B cell (primary cell): Measurements from ENCODE around the gene TCF12. TPM values are rescaled to one million over a fixed set of nuclear protein-coding genes. Genes with fewer than 3 reads are reported as not detected.
A peak's percentile ranks its signal among the peaks of the same experiment; 100 is the strongest.

ENCODE experiments used
- ATAC-seq: fragments of 200-7000 bp; cut with Tn5 transposase; one replicate; pipeline ENCODE4 v1.10.0; 2021; ENCODE audit warnings: low read depth, mild to moderate bottlenecking, moderate number of reproducible peaks, moderate library complexity
- CTCF ChIA-PET: fragments of 350-600 bp; sonication (Branson Sonifier 250); formaldehyde crosslinking; loops from one replicate; lab custom pipeline; 2021; ENCODE audit warnings: antibody characterized with exemption, inconsistent platforms; lab: Charles Lee
- POLR2A ChIA-PET: fragments of 350-600 bp; sonication (Branson Sonifier 250); formaldehyde crosslinking; loops from one replicate; lab custom pipeline; 2021; ENCODE audit warnings: antibody characterized with exemption; lab: Charles Lee
- DNase-seq: peaks from one replicate; pipeline ENCODE4 v3.0.0; 2013
- H2AFZ ChIP-seq: 2 replicates; pipeline ENCODE4 v1.6.1; 2012; ENCODE audit warnings: mild to moderate bottlenecking, low read depth, low read length; ENCODE audit not compliant: insufficient read depth, poor library complexity, severe bottlenecking
- H3K27ac ChIP-seq, 2 donors: 1 replicate in 1 of 2; 2 replicates in 1 of 2; pipeline ENCODE4 v1.5.1; 2012 to 2013; ENCODE audit warnings: low read length in 2 of 2, mild to moderate bottlenecking in 2 of 2, moderate library complexity in 1 of 2
- H3K27me3 ChIP-seq, 4 experiments: fragments of 200-600 bp in 1 of 4; sonication (generic) in 1 of 4; replicated peaks in 1 of 4; 1 replicate in 2 of 4; 2 replicates in 2 of 4; pipeline versions ENCODE4 v1.6.1 to v1.7.0; 2013 to 2016; ENCODE audit warnings: low read length in 3 of 4, mild to moderate bottlenecking in 2 of 4, mixed read lengths in 1 of 4, moderate library complexity in 1 of 4; ENCODE audit not compliant: insufficient read depth in 4 of 4, control insufficient read depth in 3 of 4; ENCODE audit errors: control extremely low read depth in 1 of 4
- H3K36me3 ChIP-seq, 2 experiments: replicated peaks in 1 of 2; 1 replicate in 1 of 2; 2 replicates in 1 of 2; pipeline versions ENCODE4 v1.6.1 to v1.7.1; 2013; ENCODE audit warnings: low read length in 1 of 2; ENCODE audit not compliant: insufficient read depth in 2 of 2, control insufficient read depth in 1 of 2; ENCODE audit errors: control extremely low read depth in 1 of 2, extremely low read depth in 1 of 2
- H3K4me1 ChIP-seq, 2 donors: fragments of 200-600 bp in 1 of 2; sonication (generic) in 1 of 2; 1 replicate in 1 of 2; 2 replicates in 1 of 2; pipeline versions ENCODE4 v1.5.1 to v1.6.1; 2013 to 2017; ENCODE audit warnings: low read length in 2 of 2; ENCODE audit not compliant: control insufficient read depth in 2 of 2, insufficient read depth in 2 of 2
- H3K4me2 ChIP-seq: replicated peaks from 2 replicates; pipeline ENCODE3; 2012; ENCODE audit warnings: mild to moderate bottlenecking, low read depth, low read length; ENCODE audit not compliant: poor library complexity, severe bottlenecking
- H3K4me3 ChIP-seq, 5 experiments: fragments of 200-600 bp in 1 of 5; sonication (generic) in 1 of 5; 1 replicate in 3 of 5; 2 replicates in 2 of 5; pipeline versions ENCODE4 v1.5.1 to v1.7.0; 2011 to 2016; ENCODE audit warnings: low read length in 4 of 5, mild to moderate bottlenecking in 4 of 5, low read depth in 2 of 5, control low read depth in 1 of 5, moderate library complexity in 1 of 5; ENCODE audit not compliant: insufficient read depth in 1 of 5; ENCODE audit errors: control extremely low read depth in 1 of 5, extremely low read depth in 1 of 5
- H3K79me2 ChIP-seq: fragments of 200-600 bp; sonication (generic); one replicate; pipeline ENCODE4 v1.6.0; 2016; ENCODE audit warnings: low read length; ENCODE audit not compliant: control insufficient read depth, insufficient read depth
- H3K9ac ChIP-seq: fragments of 200-600 bp; sonication (generic); 2 replicates; pipeline ENCODE4 v1.6.1; 2017; ENCODE audit warnings: mild to moderate bottlenecking, low read length, moderate library complexity
- H3K9me3 ChIP-seq, 3 donors: one replicate each; pipeline versions ENCODE4 v1.6.1 to v1.7.1; 2013; ENCODE audit warnings: low read length in 2 of 3; ENCODE audit not compliant: control insufficient read depth in 2 of 3, insufficient read depth in 1 of 3; ENCODE audit errors: control extremely low read depth in 1 of 3
- H4K20me1 ChIP-seq: 2 replicates; pipeline ENCODE4 v1.6.0; 2012; ENCODE audit warnings: mild to moderate bottlenecking, low read length; ENCODE audit not compliant: insufficient read depth, control insufficient read depth, poor library complexity, severe bottlenecking
- H3K27ac Mint-ChIP-seq: one replicate; pipeline ENCODE4 v1.8.0; 2021; ENCODE audit warnings: mixed read lengths
- H3K27me3 Mint-ChIP-seq: one replicate; pipeline ENCODE4 v1.8.0; 2021; ENCODE audit warnings: mixed read lengths
- H3K4me1 Mint-ChIP-seq: one replicate; pipeline ENCODE4 v1.8.0; 2021; ENCODE audit warnings: mixed read lengths
- H3K4me3 Mint-ChIP-seq: one replicate; pipeline ENCODE4 v1.8.0; 2021; ENCODE audit warnings: mixed read lengths
- H3K9me3 Mint-ChIP-seq: one replicate; pipeline ENCODE4 v1.8.0; 2022; ENCODE audit warnings: mixed read lengths; ENCODE audit not compliant: insufficient read depth
- EZH2 ChIP-seq: IDR thresholded peaks from 2 replicates; pipeline ENCODE4 v1.6.1; 2012; ENCODE audit warnings: borderline replicate concordance, low read depth, mild to moderate bottlenecking, moderate library complexity, low read length; ENCODE audit not compliant: insufficient read depth, poor library complexity, severe bottlenecking
- WGBS: methylation state at CpG from one replicate; pipeline ENCODE4 v1.1.5; 2013; ENCODE audit warnings: missing lambda C conversion rate; ENCODE audit not compliant: insufficient coverage; 5-methylcytosine and 5-hydroxymethylcytosine counted together
- intact Hi-C: fragments of 100-400 bp; cut with micrococcal nuclease; formaldehyde crosslinking; loops from one replicate; pipeline ENCODE4 v1.10.0; 2022
- polyA plus RNA-seq: library from polyadenylated mRNA; depleted of rRNA; stranded (reverse); fragments of >200 nt; gene quantifications from 2 replicates; pipeline ENCODE4 v1.2.3, GENCODE V29; 2012
- total RNA-seq, 2 donors: library from RNA; stranded (reverse); fragments of 120-200 nt in 1 of 2; gene quantifications; 1 replicate in 1 of 2; 2 replicates in 1 of 2; pipeline versions ENCODE4 v1.2.3 to v1.2.4, GENCODE V29; 2013 to 2022
- TF ChIP-seq, protein P1 (sequence below): fragments of 200-600 bp; IDR thresholded peaks from one replicate; pipeline ENCODE4 v1.8.0; 2022; ENCODE audit warnings: antibody characterized with exemption, mild to moderate bottlenecking

The TCF12 gene
- total and polyA plus RNA-seq, 2 donors (not counting 1 experiment from before 2014, with no cell fraction given) = 27.1 to 131 TPM

- H3K27me3 Mint-ChIP-seq = no peaks in the 10 kb centered on the region
- peak overlapping the region in 1 of 2 donors; percentile 68 for H3K27ac ChIP-seq
- H3K27me3 ChIP-seq = no peaks in the 10 kb centered on the region
- H3K27ac Mint-ChIP-seq = peak overlapping the region; percentile 72
- DNase-seq (no peak), ATAC-seq (no peak)
- H2AFZ ChIP-seq = peak overlapping the region; percentile 22
- no peak overlapping the region for H3K4me3 ChIP-seq
- H3K36me3 ChIP-seq = peaks cover 5 to 17% of the 10 kb centered on the region in 2 experiments
- intact Hi-C loops = loop anchor here (5.0 kb wide), 1 partner anchor 51 kb away; no protein-coding TSS in a partner anchor
- no CpG with 5 or more reads among the region's 3 CpGs for WGBS
- H4K20me1 ChIP-seq = no peaks in the 10 kb centered on the region
- H3K4me2 ChIP-seq = peak overlapping the region; percentile 20
- POLR2A ChIA-PET = no interaction called here
- peaks cover 57% of the 10 kb centered on the region for H3K79me2 ChIP-seq
- H3K4me3 Mint-ChIP-seq = no peak overlapping the region
- H3K9me3 ChIP-seq = no peaks in the 10 kb centered on the region
- CTCF ChIA-PET = interaction anchor here (0.6 to 3.5 kb wide), 5 partner anchors 9 to 669 kb away, joined by 3 to 18 read pairs (median 4); no protein-coding TSS in a partner anchor
- no peak for TF ChIP-seq EZH2
- TF ChIP-seq, protein P1, sequence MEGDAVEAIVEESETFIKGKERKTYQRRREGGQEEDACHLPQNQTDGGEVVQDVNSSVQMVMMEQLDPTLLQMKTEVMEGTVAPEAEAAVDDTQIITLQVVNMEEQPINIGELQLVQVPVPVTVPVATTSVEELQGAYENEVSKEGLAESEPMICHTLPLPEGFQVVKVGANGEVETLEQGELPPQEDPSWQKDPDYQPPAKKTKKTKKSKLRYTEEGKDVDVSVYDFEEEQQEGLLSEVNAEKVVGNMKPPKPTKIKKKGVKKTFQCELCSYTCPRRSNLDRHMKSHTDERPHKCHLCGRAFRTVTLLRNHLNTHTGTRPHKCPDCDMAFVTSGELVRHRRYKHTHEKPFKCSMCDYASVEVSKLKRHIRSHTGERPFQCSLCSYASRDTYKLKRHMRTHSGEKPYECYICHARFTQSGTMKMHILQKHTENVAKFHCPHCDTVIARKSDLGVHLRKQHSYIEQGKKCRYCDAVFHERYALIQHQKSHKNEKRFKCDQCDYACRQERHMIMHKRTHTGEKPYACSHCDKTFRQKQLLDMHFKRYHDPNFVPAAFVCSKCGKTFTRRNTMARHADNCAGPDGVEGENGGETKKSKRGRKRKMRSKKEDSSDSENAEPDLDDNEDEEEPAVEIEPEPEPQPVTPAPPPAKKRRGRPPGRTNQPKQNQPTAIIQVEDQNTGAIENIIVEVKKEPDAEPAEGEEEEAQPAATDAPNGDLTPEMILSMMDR = no peak
- no peak overlapping the region for H3K9ac ChIP-seq
- peaks cover 56% of the 10 kb centered on the region for H3K4me1 Mint-ChIP-seq
- no peaks in the 10 kb centered on the region for H3K9me3 Mint-ChIP-seq
- peaks cover 42 to 47% of the 10 kb centered on the region in 2 donors for H3K4me1 ChIP-seq
These were observed 360.0 kb downstream of the TCF12 start for GRCh38 chr15:57278439-57278838.

DNA sequence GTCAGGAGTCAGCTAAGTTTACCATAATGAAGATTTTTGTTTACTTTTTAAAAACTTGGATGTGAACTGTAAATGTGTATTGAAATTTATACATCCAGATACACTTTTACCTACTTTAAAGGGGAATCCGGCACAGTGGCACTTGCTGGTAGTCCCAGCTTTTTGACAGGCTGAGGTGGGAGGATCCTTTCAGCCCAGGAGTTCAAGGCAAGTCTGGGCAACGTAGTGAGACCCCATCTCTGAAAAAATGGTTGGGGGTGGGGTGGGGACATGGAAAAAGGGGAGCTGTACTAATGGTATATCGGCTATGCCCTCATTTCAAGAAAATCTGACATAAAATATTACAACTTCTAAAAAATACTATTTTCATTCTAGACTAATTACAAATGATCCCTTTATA lies 362.0 kb downstream of the TCF12 start:
- Histone ChIP-seq H3K36me3 (no peaks in the 10 kb centered on the region), H3K4me2 (peak overlapping the region; percentile 65), H3K4me3 (no peak overlapping the region), H3K4me1 (peaks cover 62 to 63% of the 10 kb centered on the region in 2 donors), H3K9ac (no peak overlapping the region), H3K79me2 (peaks cover 57% of the 10 kb centered on the region), H4K20me1 (no peaks in the 10 kb centered on the region), H3K9me3 (no peaks in the 10 kb centered on the region), H2AFZ (no peak overlapping the region), H3K27ac (peak overlapping the region; percentile 95), H3K27me3 (no peaks in the 10 kb centered on the region)
- H3K27me3 Mint-ChIP-seq = no peaks in the 10 kb centered on the region
- H3K4me3 Mint-ChIP-seq = no peak overlapping the region
- intact Hi-C loops = loop anchor here (5.0 to 10.0 kb wide), 2 partner anchors 363 to 916 kb away; partner anchors contain the start of genes TCF12 and TEX9
- peaks cover 71% of the 10 kb centered on the region for H3K4me1 Mint-ChIP-seq
- H3K27ac Mint-ChIP-seq = peak overlapping the region; percentile 37
- no peak for DNase-seq
- WGBS = no CpG with 5 or more reads among the region's 3 CpGs
- no peak for TF ChIP-seq EZH2
- TF ChIP-seq, protein P1 = no peak
- CTCF ChIA-PET = interaction anchor here (0.9 to 2.3 kb wide), 6 partner anchors 19 to 134 kb away, joined by 3 to 28 read pairs (median 4); no protein-coding TSS in a partner anchor
- ATAC-seq = no peak
- POLR2A ChIA-PET = interaction anchor here (0.7 to 8.3 kb wide), 5 partner anchors 19 to 1115 kb away, joined by 5 to 109 read pairs (median 6); no protein-coding TSS in a partner anchor
- H3K9me3 Mint-ChIP-seq = no peaks in the 10 kb centered on the region
